Superior temporal gyrus (tissue), 1 donor: Measurements from ENCODE around the gene DSG4.
"Not testable (repeated sequence)": the region's sequence is repeated elsewhere in the genome, so short reads cannot be mapped to it uniquely, and the experiment has no call there.

Experiments used
- DNase-seq: peaks from one replicate; pipeline ENCODE4 v3.0.0-alpha.2; 2016; ENCODE audit errors: extremely low spot score

DSG4 gene, protein sequence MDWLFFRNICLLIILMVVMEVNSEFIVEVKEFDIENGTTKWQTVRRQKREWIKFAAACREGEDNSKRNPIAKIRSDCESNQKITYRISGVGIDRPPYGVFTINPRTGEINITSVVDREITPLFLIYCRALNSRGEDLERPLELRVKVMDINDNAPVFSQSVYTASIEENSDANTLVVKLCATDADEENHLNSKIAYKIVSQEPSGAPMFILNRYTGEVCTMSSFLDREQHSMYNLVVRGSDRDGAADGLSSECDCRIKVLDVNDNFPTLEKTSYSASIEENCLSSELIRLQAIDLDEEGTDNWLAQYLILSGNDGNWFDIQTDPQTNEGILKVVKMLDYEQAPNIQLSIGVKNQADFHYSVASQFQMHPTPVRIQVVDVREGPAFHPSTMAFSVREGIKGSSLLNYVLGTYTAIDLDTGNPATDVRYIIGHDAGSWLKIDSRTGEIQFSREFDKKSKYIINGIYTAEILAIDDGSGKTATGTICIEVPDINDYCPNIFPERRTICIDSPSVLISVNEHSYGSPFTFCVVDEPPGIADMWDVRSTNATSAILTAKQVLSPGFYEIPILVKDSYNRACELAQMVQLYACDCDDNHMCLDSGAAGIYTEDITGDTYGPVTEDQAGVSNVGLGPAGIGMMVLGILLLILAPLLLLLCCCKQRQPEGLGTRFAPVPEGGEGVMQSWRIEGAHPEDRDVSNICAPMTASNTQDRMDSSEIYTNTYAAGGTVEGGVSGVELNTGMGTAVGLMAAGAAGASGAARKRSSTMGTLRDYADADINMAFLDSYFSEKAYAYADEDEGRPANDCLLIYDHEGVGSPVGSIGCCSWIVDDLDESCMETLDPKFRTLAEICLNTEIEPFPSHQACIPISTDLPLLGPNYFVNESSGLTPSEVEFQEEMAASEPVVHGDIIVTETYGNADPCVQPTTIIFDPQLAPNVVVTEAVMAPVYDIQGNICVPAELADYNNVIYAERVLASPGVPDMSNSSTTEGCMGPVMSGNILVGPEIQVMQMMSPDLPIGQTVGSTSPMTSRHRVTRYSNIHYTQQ

GRCh38 chr18:31376477-31376876, at the start of gene DSG4:
DSG4 (plus strand) TSS chr18:31376777; CDS start chr18:31376912, 135 bp downstream.
- DNase-seq = no peak

GRCh38 chr18:31329787-31330438, 46.7 kb upstream of the DSG4 start:
- no peak for DNase-seq

- no peak for DNase-seq
Observed at GRCh38 chr18:31343454-31343853, 33.1 kb upstream of the DSG4 start.

DNA sequence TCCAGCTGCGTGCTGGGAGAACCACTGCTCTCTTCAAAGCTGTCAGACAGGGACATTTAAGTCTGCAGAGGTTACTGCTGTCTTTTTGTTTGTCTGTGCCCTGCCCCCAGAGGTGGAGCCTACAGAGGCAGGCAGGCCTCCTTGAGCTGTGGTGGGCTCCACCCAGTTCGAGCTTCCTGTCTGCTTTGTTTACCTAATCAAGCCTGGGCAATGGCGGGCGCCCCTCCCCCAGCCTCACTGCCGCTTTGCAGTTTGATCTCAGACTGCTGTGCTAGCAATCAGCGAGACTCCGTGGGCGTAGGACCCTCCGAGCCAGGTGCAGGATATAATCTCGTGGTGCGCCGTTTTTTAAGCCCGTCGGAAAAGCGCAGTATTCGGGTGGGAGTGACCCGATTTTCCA, 23.2 kb upstream of the DSG4 start:
- DNase-seq = not testable (repeated sequence)

DNA sequence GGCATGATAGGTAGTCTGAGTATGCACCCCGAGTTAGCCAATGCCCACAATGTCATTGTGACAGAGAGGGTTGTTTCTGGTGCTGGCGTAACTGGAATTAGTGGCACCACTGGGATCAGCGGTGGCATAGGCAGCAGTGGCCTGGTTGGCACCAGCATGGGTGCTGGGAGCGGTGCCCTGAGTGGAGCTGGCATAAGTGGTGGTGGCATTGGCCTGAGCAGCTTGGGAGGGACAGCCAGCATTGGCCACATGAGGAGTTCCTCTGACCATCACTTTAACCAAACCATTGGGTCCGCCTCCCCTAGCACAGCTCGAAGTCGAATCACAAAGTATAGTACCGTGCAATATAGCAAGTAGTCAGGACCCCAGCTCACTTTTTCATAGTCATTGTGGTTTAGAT, 21.6 kb upstream of the DSG4 start:
- no peak for DNase-seq

GRCh38 chr18:31356025-31356424, 20.6 kb upstream of the DSG4 start:
- no peak for DNase-seq

GRCh38 chr18:31364190-31364589, 12.4 kb upstream of the DSG4 start:
- no peak for DNase-seq

DNA sequence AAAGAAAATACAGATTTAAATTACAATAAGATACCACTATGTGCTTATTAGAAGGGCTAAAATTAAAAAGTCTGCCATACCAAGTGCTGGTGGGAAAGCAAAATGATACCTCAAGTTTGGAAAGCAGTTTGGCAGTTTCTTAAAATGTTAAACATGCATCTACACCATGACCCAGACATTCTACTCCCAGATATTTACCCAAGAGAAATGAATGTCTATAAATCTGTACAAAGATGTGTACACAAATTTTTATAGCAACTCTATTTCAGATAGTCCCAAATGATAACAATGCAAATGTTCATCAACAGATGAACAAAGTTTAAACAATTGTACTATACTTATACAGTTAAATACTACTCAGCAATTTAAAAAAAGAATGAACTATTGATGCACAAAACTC, 7.1 kb upstream of the DSG4 start:
- DNase-seq = no peak

DNA sequence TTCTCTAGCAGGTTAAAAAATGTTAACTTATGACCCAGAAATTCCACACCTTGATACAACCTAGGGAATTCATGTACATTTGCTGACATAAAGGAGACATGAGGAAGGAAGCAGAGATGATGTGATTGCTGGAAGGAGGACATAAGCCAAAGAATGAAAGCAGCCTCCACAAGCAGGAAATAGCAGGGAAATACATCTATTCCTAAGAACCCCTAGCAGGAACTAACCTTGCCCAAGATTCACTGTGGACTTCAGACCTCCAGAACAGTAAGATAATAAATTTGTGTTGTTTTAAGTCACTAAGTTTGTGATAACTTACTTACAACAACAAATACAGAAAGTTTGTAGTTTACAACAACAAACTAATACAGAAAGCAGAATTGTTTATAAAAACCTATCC, 4.6 kb upstream of the DSG4 start:
- DNase-seq = no peak

GRCh38 chr18:31373641-31374040, 2.9 kb upstream of the DSG4 start:
- no peak for DNase-seq

DNA sequence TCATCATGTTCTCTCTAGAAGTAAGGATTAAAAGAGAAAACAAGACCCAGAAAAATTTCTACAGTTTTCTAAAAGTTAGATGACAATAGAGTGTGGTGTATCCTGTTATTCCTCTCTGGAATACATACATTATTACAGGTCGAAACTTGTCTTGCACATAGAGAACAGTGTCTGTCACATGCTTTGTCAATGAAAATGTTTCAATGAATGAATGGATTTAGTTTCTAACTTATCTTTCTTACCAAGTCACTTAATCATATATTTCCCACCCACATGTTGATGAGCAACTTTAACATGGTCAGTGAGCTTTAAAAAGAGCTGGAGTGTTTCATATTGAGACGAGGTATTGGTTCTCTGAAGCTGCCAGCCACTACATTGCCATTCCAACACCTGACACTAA, 4.3 kb downstream of the DSG4 start:
- no peak for DNase-seq

DNA sequence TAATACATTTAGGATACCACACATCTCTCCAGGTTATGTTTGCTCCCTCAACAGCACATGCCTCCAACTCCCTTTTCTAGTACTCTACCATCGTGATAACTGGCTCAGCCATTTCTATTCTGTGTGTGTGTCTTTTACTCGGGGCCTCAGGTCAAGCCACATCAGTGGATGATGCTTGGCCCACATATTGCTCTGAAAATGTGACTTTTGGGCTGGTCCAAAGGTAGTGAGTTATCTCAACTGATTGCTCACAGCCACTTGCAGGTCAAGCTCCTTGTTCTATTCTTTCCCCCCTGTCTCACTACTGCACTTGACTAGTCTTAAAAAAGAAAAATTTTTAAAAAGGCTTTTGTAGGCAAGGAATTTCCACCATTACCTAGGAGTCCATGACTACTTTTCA, 5.5 kb downstream of the DSG4 start:
- no peak for DNase-seq

GRCh38 chr18:31386741-31387140, 10.2 kb downstream of the DSG4 start:
- no peak for DNase-seq

- no peak for DNase-seq
Observed at GRCh38 chr18:31393286-31393685, 16.7 kb downstream of the DSG4 start.

GRCh38 chr18:31396796-31397612, 20.4 kb downstream of the DSG4 start:
- DNase-seq = no peak

DNA sequence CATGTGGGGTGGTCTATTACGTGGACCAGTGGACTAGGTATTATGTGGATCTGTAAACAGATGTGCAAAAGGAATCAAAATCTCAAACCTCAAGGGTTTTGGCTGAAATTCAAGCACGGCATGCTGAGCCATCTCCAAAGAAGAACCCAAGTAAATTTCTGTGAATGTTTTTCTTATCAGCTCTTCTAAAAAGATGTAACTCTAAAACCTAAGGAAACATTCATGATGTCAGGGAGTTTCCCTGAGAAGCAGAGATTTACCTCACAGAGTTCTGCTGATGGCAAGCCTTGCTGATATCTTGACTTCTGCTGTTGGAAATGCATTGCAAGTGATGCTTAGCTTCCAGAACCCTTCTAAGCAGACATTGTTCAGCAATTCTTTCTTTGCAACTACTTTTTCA, 21.6 kb downstream of the DSG4 start:
- DNase-seq = no peak

GRCh38 chr18:31399306-31400032, 22.9 kb downstream of the DSG4 start:
- no peak for DNase-seq

GRCh38 chr18:31401156-31402025, 24.8 kb downstream of the DSG4 start:
- DNase-seq = no peak

DNA sequence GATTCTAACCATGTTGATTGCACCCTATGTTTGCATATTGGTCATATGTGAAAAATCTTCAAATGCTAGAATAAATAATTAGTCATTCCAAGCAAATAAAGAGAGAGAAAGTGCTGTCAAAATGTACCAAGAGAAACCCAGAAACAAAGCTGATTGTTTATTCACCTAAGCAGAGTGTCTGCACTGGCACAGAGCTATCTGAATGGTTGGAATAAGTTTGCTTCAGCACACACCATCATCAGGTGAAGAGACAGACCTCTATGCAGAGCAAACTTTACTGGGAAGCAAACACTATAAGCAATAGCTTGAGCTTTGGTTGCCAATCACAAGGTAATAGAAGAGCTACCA, 25.4 kb downstream of the DSG4 start:
- DNase-seq = no peak

DNA sequence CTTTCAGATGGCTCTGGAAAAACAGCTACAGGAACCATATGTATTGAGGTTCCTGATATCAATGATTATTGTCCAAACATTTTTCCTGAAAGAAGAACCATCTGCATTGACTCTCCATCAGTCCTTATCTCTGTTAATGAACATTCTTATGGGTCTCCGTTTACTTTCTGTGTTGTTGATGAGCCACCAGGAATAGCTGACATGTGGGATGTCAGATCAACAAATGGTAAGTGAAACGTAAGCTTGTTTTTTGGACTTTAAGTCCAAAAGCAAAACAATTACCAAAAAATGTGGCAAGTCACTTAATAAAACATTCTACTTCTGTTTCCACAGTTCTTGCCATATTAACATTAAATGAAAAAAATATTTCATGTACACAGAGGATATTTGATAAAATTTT, 26.8 kb downstream of the DSG4 start:
- no peak for DNase-seq
